NB4 (cell line): ENCODE data around the gene TECPR1.
A peak's percentile ranks its signal among the peaks of the same experiment; 100 is the strongest.

ENCODE experiments used
- DNase-seq: peaks from one replicate; pipeline ENCODE4 v3.0.0; 2010; ENCODE audit warnings: low read depth
- H3K4me3 ChIP-seq: one replicate; pipeline ENCODE4 v1.5.1; 2011; ENCODE audit warnings: mild to moderate bottlenecking, low read depth, low read length, moderate library complexity
- MAX ChIP-seq: IDR thresholded peaks from 2 replicates; pipeline ENCODE4 v1.6.1; 2011; ENCODE audit warnings: low read depth, low read length
- MYC ChIP-seq: IDR thresholded peaks from 2 replicates; pipeline ENCODE4 v1.6.1; 2011; ENCODE audit warnings: low read depth, low read length
- POLR2A ChIP-seq: IDR thresholded peaks from 2 replicates; pipeline ENCODE4 v1.6.1; 2011; ENCODE audit warnings: mild to moderate bottlenecking; ENCODE audit not compliant: insufficient read length; ENCODE audit errors: extremely low read depth
- TF ChIP-seq, protein P1 (sequence below): IDR thresholded peaks from one replicate; pipeline ENCODE4 v1.5.1; 2012; ENCODE audit warnings: low read depth, low read length

The TECPR1 gene, protein sequence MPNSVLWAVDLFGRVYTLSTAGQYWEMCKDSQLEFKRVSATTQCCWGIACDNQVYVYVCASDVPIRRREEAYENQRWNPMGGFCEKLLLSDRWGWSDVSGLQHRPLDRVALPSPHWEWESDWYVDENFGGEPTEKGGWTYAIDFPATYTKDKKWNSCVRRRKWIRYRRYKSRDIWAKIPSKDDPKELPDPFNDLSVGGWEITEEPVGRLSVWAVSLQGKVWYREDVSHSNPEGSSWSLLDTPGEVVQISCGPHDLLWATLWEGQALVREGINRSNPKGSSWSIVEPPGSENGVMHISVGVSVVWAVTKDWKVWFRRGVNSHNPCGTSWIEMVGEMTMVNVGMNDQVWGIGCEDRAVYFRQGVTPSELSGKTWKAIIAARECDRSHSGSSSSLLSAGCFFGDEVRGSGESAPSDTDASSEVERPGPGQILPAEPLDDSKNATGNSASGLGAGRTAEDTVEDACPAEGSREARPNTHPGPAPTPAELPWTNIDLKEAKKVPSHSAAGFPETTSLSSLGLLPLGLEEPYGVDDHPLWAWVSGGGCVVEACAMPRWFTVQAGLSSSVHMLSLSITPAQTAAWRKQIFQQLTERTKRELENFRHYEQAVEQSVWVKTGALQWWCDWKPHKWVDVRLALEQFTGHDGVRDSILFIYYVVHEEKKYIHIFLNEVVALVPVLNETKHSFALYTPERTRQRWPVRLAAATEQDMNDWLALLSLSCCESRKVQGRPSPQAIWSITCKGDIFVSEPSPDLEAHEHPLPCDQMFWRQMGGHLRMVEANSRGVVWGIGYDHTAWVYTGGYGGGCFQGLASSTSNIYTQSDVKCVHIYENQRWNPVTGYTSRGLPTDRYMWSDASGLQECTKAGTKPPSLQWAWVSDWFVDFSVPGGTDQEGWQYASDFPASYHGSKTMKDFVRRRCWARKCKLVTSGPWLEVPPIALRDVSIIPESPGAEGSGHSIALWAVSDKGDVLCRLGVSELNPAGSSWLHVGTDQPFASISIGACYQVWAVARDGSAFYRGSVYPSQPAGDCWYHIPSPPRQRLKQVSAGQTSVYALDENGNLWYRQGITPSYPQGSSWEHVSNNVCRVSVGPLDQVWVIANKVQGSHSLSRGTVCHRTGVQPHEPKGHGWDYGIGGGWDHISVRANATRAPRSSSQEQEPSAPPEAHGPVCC

DNA sequence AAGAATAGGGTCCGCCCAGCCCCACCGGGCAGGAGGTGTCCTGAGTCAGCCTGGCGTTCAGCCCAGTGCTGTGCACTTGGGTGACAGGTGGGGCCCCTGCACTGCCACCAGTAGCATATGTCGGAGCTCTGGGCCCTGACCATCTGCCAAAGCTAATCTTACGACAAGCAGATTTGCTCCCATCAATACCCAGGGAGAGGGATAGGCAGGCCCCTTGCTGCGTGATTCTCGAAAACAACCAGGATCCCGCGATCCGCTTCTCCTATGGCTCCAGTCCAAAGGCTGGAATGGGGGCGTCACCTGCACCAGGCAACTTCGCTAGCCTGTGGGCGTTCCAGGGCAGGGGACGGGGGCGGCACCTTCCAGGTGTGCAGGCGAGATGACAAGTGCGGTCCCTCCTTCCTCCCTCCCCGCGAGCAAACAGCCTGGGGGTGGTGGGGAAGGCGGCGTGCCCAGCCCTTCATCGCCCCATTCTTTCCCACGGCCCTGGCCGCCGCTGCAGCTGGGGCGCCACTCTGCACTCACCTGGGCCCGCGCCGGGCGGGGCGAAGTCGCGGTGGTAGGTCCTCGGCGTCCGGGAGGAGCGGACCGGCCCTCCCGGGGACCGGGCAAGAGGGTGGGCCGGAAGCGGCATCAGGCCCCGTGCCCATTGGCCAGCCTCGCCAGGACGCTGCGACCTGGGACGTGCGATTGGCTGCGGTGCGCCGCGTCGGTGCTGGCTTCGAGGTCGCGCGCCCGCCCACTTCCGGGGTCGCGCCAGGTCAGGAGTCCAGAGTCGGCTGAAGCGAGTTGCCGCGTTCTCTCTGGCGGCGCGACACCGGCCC is at the start of gene TECPR1:
TECPR1 (minus strand) TSS at position 632 of the 824 bp plus-strand sequence. CDS start 6,086 bp downstream, outside the sequence.
- peak; percentile 95 for DNase-seq
- H3K4me3 ChIP-seq: peak within 1 kb of the TSS; percentile 78
- TF ChIP-seq MAX: no peak; the same call in 1 of the 2 replicates
- 0 out of 2 replicates have a peak, but pooled peaks have one; percentile 18 for TF ChIP-seq MYC
- peak; percentile 77 for TF ChIP-seq POLR2A

GRCh38 chr7:98300595-98301372 is 48.8 kb upstream of the TECPR1 start:
- H3K4me3 ChIP-seq: no peak overlapping the region
- TF ChIP-seq, protein P1, sequence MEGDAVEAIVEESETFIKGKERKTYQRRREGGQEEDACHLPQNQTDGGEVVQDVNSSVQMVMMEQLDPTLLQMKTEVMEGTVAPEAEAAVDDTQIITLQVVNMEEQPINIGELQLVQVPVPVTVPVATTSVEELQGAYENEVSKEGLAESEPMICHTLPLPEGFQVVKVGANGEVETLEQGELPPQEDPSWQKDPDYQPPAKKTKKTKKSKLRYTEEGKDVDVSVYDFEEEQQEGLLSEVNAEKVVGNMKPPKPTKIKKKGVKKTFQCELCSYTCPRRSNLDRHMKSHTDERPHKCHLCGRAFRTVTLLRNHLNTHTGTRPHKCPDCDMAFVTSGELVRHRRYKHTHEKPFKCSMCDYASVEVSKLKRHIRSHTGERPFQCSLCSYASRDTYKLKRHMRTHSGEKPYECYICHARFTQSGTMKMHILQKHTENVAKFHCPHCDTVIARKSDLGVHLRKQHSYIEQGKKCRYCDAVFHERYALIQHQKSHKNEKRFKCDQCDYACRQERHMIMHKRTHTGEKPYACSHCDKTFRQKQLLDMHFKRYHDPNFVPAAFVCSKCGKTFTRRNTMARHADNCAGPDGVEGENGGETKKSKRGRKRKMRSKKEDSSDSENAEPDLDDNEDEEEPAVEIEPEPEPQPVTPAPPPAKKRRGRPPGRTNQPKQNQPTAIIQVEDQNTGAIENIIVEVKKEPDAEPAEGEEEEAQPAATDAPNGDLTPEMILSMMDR: no peak
- TF ChIP-seq MAX (no peak), POLR2A (no peak), MYC (no peak)
- DNase-seq: no peak

GRCh38 chr7:98297626-98298286 is 45.7 kb upstream of the TECPR1 start:
- no peak overlapping the region for H3K4me3 ChIP-seq
- TF ChIP-seq POLR2A (no peak), MYC (no peak), MAX (no peak)
- TF ChIP-seq, protein P1: no peak
- no peak for DNase-seq

DNA sequence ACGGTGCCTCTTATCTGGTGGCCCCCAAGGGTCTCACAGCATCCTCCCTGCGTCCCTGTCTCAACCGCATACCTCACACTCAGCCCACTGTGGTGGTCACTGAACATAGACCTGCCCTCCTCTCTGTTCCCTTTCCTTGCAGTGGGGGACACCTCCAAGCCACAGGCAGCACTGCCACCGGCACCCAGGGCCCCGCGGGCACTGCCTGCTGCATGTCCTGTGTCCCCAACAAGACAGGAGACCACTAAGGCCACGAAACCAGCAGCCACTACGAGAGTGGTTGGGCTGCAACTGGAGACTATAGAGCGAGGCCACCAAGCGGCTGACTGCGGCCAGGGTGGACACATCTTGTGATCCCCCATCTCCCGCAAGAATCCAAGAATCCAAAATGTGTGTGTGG is 44.8 kb upstream of the TECPR1 start:
- H3K4me3 ChIP-seq: no peak overlapping the region
- TF ChIP-seq POLR2A: no peak
- TF ChIP-seq, protein P1: no peak
- TF ChIP-seq MAX: no peak
- no peak for TF ChIP-seq MYC
- DNase-seq: no peak

DNA sequence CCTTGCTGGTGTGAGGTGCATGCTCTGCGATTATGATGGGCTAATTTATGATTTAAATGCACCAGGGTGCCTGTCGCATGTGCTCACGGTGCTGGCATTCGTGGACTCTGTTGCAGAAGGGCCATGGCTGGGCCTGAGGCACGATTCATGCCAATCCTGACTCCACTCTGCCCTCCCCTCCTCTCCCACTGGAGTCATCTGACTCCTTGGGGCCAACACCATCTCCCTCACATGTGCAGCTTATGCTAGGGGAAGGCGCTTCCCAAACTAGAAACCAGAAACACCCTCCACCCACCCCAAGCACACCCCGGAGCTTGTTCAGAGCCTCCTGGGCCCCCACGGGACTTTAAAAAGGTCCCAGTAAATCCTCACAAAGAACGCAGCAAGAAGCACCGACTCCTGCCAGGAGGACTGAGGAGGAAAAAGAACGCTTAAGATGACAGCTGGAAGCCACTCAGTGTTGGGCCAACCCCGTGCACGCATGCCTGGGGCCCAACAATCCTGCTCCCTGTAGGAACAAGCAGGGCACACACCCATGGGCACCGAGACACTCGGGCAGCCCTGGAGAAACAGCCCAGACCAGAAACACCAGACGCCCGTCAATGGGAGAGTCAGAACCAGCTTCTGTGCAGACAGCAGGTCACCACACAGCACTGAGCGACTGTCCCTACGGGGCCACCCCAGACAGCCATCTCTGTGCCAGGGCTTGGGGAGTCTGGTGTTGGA is 43.6 kb upstream of the TECPR1 start:
- H3K4me3 ChIP-seq: no peak overlapping the region
- TF ChIP-seq POLR2A (no peak), MYC (no peak), MAX (no peak)
- TF ChIP-seq, protein P1: no peak
- no peak for DNase-seq
